Left forelimb (tissue), 1 donor: ENCODE data around the gene NRN1.
A peak's percentile ranks its signal among the peaks of the same experiment; 100 is the strongest.
"Not testable (repeated sequence)": the region's sequence is repeated elsewhere in the genome, so short reads cannot be mapped to it uniquely, and the experiment has no call there.

Source experiments
- DNase-seq: peaks from one replicate; pipeline ENCODE4 v3.0.0-alpha.2; 2018; ENCODE audit warnings: low spot score

The NRN1 gene

DNA sequence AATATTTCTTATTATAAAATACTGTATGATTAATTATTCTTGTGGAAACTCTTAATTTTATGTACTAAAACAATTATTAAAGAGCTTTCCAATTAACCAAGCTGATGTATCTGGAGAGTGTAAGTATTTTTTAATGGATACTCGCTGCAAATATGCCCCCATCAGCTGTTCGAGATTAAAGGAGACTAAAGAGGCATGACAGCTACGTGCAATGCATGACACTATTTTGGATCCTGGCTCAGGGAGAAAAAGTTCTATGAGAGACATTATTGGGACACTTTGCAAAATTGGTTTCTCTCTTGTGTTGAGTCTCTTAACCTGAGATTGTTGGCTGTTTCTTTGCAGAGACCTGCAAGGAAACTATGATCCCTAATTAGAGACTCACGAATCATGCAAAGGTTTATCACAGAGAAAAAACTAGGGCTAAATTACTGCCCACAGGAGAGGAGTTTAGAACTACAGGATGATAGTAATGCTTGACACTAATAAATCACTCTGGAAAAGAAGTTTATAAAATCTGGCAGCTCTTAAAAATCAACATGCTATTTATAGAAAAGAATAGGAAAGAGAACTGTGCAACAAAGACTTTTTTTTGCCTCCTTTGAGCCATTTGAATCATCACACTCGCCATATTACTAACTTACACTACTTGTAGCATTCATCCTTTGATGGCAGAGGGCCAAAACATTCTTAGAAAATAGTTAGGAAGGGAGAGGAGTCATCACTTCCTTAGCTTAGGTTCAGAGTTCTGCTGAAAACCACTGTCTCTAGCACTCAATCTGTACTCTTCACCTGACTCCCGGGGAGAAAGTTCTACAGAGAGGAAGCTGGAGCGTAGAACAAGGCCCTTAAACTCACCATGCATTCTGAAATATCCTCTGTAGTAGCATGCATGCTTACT, 25.3 kb downstream of the NRN1 start:
- no peak for DNase-seq

DNA sequence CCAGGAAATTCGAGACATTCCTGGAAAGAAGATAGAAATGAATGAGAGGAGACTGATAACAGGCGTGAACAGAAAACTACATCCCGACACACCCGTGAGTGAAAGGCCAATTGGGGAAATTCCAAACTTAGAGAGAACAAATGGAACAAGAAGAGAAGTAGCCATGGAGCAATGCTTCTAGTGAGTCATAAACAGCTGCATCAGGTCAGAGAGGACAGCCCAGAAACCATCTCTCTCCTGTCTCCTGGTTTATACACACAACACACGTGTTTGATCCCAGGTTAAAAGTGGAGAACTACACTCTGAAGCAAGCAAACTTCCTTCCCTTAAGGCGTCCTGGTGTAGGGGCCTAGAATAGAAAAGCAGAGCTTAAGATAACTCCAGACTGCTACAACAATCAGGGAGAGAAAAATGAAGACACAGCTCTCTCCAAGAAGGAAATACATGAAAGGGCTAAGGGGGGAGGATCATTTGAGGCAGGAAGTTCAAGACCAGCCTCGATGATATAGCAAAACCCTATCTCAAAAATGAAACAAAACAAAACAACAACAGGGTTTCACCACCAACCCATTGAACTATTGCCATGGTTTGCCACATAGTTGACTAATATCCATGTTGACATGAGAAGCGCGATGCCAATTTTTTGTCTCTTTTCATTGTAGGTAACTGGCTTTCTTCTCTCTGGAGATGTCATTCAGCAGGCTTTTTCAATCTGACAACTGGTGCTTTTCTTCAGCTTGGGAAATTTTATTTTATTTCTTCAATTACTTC, 26.9 kb downstream of the NRN1 start:
- no peak for DNase-seq

DNA sequence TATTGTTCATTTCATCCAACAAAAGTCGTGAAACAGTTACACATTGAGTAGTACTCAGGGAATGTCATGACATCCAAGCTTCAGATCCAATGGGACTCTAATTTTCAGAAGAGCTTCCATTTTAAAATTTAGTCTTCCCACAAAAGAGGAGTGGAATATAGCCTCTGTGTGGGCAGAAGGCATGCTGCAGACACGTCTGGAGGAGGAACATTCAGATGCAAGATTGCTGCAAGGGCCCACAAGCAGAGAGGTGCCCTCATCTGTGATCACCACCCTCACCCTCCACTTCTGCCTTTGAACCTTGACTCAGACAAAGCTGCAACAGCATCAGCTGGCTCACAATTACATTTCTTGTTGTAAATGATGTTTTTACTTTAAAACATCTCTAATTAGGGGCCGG, 29.9 kb downstream of the NRN1 start:
- no peak for DNase-seq

DNA sequence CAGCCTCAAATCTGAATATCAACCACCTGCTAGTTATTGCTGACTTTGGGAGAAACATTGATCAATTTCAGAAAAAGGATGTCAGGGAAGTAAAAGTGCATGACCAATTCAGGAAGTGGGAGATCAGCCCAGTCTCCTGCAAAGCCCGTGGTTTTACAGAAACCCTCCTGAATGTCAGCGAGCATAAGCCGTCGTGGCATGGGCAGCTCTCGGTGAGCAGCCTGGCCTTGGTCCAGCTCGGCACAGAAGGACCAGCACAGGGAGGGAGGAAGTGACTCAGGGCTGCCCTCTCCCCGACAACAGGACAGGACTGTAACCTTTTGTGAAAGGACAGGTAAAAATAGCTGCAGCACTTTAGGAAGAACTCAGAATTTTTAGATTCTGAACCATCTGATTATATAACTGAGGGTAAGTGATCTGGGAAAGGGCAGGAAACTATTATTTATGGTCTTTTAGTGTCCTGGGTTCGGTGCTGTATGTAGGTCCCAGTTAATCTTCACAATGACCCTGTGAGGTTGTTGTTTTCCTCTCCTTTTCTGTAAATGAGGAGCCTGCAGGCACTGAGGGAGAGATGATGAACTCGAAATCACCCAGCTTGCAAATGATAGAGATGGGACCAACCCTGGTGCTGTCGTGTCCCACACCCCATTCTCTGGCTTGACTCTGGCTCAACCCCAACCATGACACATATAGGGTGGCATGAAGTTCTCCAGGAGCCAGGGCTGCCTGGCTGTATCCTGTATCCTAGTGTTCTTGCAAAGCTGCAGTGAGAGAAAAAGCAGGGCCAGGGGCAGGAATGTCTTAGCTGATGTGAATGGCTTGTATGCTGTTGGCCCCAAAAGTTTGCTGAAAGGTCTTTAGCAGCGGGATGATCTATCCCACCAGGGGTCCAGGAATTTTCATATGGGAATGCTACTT, 37.6 kb downstream of the NRN1 start:
- DNase-seq, result no peak

DNA sequence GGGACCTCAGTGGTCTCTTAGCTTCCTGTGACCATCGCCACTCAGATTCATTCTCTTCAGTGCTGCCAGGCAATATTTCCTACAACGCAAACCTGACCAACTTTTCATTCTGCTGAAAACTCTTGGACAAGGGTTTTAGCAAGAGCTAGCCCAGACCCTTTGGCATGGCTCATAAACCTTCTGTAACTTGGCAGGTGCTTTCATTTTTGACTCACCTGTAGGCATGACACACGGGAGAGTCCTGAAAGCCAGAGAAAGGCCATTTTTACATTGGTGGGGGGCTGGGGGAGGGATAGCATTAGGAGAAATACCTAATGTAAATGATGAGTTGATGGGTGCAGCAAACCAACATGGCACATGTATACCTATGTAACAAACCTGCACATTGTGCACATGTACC, 38.7 kb downstream of the NRN1 start:
- DNase-seq, result not testable (repeated sequence)

DNA sequence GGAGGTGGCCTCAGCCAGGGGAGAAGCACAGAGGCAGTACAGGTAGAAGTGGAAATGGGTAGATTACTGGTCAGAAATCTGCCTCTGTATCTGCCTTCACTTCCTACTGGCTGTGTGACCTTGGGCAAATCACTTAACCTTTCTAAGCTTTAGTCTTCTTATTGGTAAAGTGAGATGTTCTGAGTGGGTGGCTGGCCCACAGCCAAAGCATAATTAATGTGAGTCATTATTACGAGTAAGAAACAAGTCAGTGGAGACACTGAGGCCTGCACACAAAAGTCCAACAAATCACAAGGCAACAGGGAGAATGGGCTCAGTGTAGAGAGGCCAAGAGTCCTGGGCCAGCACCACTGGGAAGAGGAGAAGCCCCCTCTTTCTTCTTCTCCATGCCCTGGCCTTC, 39.1 kb downstream of the NRN1 start:
- DNase-seq, result no peak

DNA sequence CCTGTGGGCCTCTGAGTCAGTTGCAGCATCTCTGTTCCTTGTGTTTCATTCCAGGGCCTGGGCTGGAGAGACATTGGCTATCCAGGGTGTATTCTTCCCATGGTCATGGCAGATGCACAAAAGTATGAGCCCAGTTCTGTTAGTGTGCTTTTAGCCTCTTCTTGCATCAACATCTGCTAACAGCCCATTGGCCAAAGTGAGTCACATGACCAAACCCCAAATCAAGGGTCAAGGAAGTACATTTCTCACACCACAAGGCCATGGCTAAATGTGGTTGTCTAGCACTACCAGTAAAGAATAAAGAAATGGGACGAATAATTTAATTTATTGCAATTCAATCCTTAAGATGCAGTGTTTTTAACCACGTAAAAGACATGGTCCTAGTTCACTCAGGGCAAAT, 43.9 kb downstream of the NRN1 start:
- DNase-seq, result no peak

DNA sequence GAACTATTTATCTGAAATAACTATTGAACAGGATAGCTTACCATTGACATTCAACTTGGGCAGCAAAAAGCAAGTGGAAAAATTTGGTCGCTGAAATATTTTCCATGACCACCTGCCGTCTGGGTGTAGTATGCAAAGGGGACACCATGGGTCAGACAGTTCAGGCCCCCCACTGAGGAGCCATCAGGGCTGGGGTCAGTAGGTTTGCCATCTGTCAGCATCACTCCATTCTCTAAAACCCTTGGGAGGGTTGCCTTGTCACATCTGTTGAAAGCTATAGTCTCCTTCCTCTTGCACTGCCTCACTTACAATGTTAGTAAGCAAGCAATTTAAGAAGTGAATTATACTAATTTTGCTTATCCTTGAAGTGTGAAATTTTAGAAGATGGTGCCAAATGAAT, 44.9 kb downstream of the NRN1 start:
- no peak for DNase-seq

DNA sequence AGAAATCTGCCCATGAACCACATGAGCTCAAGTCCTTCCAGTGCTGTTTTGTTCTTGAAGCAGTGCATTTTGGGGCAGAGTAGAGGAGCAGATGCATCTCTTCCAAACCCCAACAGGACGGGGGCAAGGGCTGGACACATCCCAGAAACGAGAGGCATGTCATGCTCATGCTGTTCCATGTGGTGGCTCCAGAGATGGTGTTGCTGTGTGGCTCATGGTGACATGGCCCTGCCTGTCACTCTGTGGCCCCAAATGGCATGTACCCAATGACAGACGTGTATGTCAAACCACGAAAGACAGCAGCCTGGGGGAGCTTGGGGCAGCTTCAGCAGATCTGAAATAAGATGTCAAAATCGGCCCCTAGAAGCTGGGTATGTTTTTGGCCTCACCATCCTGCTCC, 46.3 kb downstream of the NRN1 start:
- DNase-seq, result peak; percentile 18

DNA sequence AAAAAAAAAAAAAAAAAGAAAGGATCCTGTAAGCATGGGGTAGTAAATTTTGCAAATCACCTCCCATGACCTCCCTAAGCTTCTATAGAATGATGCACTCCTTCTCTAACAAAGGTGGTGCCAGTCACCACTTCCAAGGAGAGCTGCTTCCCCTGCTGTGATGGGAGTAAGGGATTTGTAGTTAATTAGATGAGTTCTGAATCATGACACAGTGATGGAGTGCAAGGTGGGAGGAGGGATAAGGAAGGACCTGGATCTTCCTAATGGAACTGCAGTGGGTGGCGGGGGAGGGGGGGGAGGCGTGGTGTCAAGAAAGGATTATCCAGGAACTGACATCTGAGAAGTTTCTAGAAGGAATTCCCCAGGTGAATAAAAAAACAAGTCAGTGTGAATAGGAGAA, 47.8 kb downstream of the NRN1 start:
- no peak for DNase-seq

DNA sequence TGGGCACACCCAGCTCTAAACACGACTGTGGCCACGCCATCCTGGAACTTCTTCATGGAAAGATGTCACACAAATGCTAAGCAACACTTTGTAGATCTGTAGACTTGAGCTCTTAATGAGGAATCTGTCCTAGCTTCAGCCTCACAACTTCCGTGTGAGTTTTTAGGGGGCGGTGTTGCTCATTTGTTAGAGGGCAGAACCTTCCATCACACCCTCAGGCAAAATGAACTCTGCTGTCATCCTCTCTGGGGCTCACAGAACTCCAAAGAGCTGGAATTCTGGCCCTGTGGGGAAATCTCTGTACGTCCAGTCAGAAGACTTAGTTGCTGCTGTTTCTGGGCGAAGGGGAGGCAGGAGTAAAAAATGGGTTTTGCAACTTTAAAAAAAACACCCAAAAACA, 49.8 kb downstream of the NRN1 start:
- DNase-seq, result no peak

DNA sequence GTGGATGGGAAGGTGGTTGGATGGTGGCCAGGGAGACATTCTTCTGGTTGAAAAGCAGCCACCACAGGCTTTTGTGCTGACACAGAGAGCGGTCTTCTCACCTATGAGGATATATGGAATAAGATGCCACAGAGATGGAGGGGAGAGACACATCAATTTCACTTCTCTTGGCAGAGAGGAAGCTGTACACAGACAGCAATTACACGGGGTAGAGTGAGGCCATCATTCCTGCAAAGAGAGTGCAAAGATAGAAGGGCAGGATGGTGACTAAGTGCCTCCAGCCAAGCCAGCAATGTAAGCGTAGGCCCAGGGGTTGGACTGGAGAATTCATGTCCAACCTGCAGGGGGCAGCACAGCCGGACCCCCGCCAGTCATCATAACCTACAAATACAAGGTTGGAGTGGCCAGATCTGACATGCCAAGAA, 56.4 kb downstream of the NRN1 start:
- DNase-seq, result no peak
